ENCODE measurements around the gene STAT1. TPM values are rescaled to one million over a fixed set of nuclear protein-coding genes. Genes with fewer than 3 reads are reported as not detected.

Gene STAT1
- total and polyA plus RNA-seq, 9 of the 15 experiments (the other 6 are each of a cell fraction or from before 2014, with no cell fraction given): 8.7 to 34.4 (median 26.8) TPM

GRCh38 chr2:191015239-191015638, 1.3 kb upstream of the STAT1 start (continued):
- TF ChIP-seq MGA (IDR thresholded peaks at IDR 0.05): no peak
- no peak for TF ChIP-seq HNRNPH1 (optimal IDR thresholded peaks at IDR 0.05; ENCODE audit: low read depth, low read length)
- no peak for TF ChIP-seq TFAM (CRISPR knock-in tag; conservative IDR thresholded peaks at IDR 0.05)
- TF ChIP-seq BCLAF1 (IDR thresholded peaks at IDR 0.05; ENCODE audit: borderline replicate concordance in 1 of 2, control insufficient read depth in 1 of 2, low read depth in 2 of 2, low read length in 1 of 2): no peak
- TF ChIP-seq PATZ1 (CRISPR knock-in tag; IDR thresholded peaks at IDR 0.05; ENCODE audit: borderline replicate concordance): no peak
- TF ChIP-seq ZNF3 (CRISPR knock-in tag; IDR thresholded peaks at IDR 0.05): no peak

All from K562 (cell line).